Measurements from ENCODE around the gene DRP2.

DNA sequence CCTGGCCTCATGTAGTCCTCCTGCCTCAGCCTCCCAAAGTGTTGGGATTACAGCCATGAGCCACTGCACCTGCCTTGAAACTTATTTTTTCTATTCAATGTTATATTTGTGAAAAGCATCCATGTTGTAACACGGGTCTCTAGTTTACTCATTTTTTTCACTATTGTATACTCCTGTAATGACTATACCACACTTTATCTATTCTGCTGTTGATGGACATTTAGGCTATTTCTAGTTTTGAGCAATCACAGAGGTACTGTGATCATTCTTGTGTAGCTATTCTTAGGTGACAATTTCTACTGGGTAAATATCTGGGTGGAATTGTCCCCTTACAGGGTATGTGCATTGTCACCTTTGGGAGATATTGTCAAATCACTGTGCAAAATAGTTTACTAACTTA lies 3.6 kb downstream of the DRP2 start:
- TF ChIP-seq, protein P1, sequence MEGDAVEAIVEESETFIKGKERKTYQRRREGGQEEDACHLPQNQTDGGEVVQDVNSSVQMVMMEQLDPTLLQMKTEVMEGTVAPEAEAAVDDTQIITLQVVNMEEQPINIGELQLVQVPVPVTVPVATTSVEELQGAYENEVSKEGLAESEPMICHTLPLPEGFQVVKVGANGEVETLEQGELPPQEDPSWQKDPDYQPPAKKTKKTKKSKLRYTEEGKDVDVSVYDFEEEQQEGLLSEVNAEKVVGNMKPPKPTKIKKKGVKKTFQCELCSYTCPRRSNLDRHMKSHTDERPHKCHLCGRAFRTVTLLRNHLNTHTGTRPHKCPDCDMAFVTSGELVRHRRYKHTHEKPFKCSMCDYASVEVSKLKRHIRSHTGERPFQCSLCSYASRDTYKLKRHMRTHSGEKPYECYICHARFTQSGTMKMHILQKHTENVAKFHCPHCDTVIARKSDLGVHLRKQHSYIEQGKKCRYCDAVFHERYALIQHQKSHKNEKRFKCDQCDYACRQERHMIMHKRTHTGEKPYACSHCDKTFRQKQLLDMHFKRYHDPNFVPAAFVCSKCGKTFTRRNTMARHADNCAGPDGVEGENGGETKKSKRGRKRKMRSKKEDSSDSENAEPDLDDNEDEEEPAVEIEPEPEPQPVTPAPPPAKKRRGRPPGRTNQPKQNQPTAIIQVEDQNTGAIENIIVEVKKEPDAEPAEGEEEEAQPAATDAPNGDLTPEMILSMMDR (IDR thresholded peaks at IDR 0.05; ENCODE audit: poor library complexity, severe bottlenecking) = no peak
- no peak for TF ChIP-seq EP300 (conservative IDR thresholded peaks at IDR 0.05; ENCODE audit: poor library complexity, severe bottlenecking)
